Suppressor macrophage treated with lipopolysaccharide for 1 hour (primary cell): Measurements from ENCODE around the gene CTNNBIP1.

Experiments used
- DNase-seq, 3 donors: peaks; one replicate each; pipeline ENCODE4 v3.0.0-alpha.2; 2020 to 2022

Gene CTNNBIP1

DNA sequence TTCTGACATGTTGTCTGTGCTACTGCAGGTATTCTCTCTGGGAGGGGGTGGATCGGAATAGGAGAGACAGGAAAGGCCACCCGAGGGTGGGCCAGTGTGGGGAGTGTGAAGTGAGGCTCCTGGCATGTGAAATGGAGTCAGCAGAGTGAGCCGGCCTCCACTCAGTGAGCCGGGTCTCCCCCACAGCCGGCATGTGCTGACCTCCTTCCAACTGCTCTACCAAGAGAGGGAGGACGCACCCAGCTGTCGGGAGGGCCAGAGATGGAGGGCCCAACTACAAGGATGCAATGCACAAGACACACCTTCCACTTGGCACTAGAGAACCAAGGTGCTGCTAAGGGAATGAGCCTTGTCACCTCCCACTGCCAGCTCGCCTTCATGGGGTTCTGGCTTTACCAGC is 58.1 kb downstream of the CTNNBIP1 start:
- DNase-seq = no peak

DNA sequence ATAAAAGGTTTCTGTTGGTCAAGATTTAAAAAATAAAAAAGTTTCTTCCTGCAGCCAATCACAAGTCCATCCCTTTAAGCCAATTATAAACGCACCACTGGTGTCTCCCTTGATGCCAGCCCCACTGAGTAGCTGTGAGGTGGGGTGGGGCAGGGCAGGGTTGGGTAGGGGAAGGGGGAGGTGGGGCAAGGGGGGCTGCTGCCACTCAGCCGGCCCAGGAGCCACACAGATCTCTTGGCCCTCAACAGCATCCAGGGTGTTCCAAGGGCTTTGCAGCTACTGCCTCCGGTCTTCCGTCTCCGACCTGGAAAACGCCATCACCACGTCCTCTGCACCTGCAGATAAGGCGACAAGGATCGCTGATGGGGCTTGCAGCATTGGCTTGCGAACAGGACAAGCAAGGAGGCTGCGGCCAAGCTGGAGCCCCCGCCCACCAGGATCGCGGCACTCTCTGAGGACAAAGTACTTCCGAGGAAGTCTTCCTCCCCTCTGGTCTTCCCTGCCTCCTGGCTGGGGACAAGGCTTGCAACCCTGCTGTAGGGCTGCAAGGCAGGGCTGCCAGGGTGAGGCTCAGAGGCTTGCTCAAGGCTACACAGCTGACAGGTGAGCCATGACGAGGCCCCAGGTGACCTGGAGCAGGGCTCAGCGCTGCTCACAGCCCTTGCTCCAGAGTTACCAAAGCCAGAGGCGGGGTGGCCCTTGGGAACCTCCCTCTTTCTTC is 59.5 kb downstream of the CTNNBIP1 start:
- no peak for DNase-seq

DNA sequence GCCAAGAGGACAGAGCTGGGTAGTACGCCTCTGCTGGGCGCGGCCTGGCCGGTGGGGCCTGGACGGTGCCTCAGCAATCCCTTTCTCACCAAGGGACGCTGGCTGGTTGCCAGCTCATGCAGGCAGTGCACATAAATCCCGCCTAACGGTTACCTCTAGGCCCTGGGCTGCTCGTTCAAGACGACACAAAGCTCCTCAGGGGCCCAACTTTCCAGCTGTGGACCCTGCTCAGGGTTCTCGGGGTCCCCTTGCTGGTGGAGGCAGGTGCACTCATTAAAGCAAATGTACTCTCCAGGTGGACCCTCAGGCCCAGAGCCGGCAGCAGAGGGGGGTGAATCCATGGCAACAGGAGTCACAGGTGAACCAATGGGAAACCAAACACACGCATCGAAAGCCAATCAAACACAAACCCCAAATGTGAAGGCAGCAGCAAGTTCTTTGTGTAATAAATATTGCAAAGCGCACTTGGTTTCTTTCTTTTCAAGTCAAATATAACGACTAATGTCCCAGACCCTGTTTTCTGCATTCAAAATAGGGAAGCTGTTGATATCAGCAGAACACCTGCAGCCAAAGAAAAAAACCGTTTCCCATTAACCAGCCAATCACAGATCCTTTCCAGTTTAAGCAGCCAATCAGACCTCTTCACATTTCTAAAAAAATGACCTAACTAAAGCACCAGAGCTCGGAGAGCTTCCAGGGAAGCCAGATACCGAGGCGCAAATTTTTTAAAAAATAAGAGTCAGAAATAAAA is 60.2 kb downstream of the CTNNBIP1 start:
- no peak for DNase-seq

DNA sequence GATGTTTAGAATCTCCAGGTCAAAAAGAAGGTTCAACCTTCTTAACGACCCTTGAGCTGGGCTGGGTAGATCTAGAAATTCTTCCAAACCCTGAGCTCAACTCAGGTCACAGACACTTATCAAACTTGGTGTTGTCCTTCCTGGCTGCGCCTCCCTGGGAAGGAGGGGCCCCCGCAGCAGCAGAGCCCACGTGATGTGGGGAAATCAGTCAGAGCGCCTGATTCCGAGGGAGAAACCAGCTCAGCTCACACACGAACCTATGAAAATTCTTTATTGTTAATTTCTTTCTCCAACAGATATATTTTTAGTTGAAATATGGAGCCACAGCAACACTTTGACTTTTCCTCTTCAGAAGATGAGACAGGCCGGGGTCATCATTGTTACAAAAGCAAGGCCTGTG is 62.0 kb downstream of the CTNNBIP1 start:
- DNase-seq = peak; percentile 32 to 51 (median 47)

DNA sequence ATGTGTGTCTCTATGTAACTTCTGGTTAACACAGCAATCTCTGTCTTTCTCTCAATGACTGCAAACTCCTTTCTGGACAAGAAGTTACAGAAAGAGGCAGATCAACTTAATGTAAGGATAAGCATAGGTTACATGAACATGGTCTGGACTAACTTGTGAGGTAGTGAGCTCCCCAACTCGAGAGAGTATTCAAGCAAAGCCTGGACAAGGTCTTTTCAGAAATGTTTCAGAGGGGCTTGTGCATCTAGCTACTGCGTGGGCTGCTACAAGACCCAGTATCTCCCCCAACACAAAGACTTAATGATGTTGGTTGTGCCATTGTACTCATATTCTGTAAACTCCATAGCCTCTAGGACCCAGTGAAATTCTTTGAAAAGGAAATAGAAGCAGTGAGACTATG is 62.8 kb downstream of the CTNNBIP1 start:
- no peak for DNase-seq

DNA sequence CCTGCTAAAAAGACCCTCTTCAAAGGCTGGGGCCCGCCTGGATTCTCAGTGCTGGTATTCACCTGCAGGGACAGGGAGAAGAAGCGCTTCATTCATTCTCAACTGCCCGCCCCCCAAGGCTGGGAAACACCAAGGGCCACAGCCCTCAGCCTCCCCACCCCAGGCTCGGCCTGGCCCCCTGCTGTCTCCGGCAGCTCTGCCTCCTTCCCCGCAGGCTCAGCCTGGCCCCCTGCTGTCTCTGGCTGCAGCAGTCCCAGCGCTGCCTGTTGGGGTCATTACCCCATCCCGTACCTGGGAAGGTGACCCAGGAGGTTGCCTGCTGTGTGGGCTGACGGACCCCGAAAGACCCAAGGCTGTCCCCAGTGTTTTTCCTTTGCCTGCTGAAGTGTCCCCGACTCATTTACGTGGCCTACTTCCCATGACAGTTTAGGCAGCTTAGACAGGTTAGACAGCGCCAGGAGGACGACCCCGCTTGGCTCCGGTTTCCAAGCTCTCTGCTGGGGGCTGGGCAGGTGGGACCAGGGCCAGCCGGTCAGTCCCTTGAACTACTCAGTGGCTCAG is 63.4 kb downstream of the CTNNBIP1 start:
- DNase-seq = no peak

DNA sequence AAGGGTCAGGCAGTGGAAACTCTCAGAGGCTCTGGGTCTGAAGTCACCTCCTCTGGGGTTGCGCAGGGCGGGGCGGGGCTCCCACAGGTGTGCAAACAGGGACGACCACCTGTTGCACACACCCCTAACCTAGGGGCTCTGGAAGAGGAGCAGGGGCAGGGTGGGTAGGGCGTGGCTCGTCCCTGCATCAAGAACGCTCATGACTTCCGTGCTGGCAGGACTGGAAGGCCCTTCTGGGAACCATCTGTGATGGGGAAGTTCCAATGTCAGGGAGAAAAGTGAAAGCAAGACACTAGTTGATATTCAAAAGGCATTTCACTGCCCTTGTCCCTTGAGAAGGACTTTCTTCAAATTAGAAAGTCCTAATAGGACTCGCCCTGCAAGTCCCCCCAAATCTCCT is 64.2 kb downstream of the CTNNBIP1 start:
- peak; percentile 59 to 66 (median 61) for DNase-seq

DNA sequence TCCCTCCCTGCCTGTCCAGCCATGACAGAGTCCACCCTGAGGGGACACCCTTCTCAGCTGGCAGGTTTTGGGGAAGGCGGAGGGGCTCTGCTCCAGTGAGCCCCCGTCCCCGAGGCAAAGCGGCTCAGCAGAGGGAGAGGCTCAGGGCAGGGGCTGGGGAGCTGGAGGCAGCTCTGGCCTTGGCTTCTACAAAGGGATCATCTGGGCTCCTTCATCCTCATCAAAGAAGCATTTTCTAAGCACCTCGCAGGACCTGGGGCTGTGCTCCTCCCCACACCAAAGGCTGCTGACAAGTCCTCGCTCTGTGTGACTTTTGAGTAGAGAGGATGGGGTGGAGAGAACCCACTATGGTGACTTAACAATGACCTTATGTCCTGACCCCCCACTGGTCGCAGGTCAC is 65.3 kb downstream of the CTNNBIP1 start:
- no peak for DNase-seq

DNA sequence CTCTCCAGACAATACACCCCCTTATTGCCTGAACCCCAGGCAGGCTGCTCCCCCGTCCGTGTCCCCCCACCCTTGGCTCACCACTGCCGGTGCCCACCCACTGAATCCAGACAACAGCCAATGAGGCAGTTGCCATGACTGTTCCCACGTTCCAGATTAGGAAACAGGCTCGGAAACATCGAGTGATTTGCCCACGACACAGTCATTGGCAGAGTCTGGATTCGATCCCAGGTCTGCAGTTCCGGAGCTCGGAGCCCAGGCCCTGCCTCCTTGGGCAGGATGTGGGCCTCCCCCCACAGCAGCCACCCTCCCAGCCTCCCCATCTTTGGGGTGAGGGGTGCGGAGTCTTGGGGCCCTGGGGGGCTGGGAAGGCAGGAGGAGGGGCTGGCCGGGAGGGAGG is 66.0 kb downstream of the CTNNBIP1 start:
- DNase-seq = no peak

DNA sequence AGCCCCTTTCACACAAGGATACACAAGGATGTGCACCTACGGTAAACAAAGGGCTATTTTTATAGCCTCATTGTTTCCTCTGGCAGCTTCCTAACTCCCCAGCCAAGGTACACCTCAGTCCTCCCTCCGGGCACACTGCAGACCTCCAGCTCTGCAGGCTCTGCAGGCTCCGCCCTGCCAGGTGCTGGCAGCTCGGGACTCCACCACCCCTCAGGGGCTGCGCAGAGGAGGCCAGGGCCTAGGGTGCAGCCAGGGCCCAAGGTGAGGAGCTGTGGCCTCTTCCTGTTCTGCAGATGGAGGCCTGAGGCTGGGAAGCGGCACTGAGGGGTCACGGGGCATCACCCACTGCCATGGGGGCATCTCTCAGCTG is 66.5 kb downstream of the CTNNBIP1 start:
- DNase-seq = no peak

DNA sequence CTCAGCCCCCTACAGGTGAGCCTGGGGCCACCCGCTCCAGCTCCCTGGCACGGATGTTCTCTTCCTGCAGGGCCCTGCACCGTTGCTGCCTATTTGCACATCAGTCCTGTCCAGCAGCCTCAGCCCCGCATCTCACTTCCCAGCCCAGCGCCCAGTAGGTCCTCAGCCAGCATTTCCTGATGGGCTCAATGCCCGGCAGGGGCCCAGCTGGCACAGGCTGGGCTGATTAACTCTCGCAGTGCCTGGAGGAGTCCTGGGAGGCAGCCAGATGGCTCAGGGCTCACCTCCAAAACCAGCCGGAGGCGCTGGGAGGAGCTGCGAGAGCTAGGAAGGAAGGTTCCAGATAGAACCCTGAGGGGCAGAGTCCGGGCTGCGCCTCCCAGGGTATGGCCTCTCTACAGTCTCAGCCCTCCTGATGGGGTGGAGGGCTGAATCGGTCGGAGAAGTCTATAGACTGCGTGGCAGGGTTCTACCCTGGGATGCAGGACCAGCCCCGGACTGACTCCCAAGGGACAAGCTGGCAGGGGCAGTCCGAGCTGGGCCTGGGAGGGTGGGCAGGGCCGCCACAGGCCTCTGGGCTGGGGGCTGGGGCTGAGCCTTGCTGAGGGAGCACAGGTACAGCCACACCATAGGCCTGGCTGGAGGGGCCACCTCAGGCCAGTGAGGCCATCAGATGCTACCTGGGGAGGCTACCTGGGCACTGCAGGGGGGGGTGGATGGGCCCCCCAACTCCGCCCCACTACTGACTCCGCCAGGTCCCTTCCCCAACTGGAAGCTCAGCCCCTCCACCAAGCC is 67.1 kb downstream of the CTNNBIP1 start:
- DNase-seq = no peak

DNA sequence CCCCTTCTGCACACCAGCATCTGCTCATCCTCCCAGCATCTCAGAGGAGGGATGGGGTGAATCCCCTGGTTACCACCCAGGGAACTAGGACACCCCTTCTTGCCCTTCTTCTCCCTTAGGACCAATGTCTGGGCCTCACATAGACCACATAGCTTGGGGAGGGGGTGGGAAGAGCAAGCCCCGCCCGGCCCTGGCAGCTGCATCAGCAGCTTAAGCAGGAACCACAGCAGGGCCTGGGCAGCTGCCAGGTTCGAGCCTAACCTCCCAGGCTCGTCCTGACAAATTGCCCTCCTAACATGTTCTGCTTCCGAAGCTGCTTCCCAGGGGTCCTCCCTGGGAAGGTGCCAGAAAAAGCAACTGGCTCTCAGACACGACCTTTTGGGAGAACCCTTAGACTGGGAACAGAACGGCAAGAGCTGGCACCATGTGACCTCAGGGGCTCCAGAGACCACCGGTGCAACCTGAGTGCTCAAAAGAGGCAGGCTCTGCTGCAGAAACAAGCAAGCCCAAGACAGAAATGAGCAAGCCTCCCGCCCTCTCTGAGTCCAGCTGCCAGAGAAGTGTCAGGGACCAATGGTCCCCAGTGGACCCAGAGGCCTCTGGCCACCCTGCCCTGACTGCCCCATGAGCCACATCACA is 67.9 kb downstream of the CTNNBIP1 start:
- no peak for DNase-seq

DNA sequence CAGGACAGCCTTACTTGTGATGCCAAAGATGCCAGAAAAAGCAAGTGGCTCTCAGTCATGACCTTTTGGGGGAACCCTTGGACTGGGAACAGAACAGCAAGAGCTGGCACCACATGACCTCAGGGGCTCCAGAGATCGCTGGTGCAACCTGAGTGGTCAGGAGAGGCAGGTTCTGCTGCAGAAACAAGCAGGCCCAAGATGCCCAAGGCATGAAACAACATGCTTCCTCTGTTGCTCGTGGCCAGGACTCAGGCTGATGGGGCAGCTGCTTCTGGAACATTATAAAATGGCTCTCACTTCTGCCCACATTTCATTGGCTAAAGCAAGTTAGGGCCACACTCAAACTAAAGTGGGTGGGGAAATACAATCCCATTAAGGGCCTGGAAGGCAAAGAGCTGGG is 68.6 kb downstream of the CTNNBIP1 start:
- no peak for DNase-seq

DNA sequence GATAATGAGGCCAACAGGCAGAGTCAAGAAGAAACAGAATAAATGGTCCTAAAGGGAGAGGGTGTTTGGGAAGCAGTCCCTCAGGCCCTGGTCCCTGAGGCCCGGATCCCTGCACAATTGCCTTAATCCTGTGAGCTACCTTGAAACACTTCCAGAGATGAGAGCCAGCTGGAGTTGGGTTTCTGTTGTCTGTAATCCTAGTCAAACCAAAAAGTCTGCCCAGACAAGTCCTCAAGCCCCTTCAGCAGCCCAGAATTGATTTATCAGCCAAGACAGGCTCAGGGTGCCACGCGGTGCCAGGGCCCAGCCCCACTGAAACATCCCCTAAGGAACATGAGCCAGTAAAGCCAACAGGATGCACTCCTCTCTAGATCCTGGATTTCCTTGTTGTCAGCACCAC is 69.9 kb downstream of the CTNNBIP1 start:
- DNase-seq = no peak

DNA sequence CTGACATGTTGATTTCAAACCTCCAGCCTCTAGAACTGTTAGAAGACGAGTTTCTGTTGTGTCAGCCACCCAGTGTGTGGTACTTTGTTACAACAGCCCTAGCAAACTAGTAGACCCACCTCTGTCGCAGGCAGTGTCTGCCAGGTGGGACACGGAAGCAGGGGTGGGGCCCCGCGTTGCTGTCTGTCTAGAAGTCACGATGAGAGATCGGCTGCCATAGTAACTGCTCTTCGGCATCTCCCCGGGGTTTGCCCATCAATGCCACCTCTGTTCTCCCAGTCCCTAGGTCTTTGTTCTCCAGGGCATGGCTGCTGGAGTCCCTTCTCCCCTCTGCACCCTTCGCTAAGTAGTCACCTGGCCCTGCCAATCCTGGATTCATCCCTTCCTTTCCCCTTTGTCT is 71.1 kb downstream of the CTNNBIP1 start:
- no peak for DNase-seq

DNA sequence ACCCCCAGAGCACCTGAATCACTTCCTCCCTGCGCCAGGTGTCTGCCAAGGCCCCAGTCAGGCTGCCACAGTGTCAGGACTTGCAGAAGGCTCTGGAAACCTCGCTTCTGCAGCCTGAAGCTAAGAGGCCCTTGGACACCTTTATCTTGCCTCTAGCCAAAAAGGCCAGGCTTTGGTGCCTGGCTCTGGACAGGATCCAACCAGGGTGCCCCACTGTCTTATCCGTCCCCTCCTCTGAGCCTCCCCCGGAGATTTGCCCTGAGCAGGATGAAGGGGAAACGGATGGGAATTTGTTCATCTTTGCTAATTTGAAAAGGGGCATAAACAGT is 73.5 kb downstream of the CTNNBIP1 start:
- DNase-seq = no peak

DNA sequence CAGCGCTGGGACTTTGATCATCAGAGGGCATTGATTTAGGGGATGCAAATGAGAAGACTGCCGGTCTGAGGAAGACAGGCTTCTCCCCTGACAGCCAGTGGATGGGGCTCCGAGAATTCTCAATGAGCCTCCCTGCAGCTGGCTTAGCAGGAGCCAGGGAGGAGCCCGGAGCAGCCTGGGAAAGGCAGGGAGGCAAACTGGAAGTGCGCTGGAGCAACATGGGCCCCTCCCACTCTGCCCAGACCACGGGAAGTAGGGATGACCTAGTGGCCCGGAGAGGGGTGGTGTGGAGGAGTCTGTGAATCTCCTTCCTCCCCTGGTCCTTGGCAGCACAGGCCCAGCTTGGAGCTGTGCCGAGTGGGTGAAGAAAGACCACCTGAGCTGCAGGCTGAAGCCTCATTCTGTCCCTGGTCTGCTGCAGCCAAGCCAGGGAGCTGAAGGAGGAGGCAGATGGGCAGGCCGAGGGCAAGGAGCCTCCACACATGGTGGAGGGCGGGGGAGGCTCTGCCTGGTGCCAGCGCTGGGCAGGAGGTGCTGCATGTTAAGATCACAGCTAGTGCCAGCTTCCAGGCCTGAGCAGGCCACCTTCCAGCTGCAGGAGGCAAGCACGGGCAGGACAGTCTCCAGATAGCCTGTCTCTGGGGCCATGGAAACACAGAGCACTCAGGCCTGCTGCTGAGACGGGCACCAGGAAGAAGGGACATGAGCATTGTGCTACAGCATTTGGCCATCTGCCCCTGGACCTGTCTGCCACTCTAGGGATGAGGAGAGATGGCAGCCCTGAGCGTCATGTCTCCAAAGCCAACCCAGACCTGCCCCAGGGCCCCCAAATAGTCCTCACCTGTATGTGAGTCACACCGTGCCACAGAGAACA is 74.1 kb downstream of the CTNNBIP1 start:
- DNase-seq = no peak

DNA sequence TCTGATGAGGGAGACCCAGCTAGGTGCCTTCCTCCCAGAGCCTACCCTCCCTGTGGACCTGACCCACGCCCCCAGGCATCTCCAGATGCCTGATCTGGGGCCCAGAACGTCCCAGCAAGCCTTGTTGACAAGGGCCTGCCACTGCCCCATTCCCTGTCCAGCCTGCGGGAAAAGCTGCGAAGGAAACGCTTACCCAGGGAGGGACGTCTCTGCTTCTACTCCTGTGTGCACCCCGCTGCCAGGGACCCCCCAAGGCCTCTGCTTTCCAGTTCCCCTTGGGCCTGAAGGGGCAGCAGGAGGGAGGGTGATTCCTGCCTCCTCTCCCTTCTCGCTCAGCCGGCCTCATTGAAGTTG is 74.7 kb downstream of the CTNNBIP1 start:
- no peak for DNase-seq

DNA sequence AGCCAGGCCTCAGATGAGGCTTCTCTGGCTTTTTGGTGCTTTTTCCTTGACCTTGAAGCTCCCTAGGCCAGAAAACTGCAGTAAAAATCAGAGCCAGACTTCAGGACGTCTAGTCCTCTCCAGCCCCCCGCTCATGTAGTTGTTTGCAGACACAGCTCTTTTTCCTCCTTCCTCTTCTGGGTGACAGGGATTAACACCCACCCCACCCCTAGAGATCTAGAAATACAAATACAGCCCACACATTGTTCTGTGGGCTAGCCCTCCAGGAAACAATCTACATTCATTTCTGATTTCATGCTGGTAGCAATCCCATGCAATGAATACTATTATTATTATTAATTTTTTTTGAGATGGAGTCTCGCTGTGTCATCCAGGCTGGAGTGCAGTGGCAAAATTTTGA is 76.4 kb downstream of the CTNNBIP1 start:
- no peak for DNase-seq

DNA sequence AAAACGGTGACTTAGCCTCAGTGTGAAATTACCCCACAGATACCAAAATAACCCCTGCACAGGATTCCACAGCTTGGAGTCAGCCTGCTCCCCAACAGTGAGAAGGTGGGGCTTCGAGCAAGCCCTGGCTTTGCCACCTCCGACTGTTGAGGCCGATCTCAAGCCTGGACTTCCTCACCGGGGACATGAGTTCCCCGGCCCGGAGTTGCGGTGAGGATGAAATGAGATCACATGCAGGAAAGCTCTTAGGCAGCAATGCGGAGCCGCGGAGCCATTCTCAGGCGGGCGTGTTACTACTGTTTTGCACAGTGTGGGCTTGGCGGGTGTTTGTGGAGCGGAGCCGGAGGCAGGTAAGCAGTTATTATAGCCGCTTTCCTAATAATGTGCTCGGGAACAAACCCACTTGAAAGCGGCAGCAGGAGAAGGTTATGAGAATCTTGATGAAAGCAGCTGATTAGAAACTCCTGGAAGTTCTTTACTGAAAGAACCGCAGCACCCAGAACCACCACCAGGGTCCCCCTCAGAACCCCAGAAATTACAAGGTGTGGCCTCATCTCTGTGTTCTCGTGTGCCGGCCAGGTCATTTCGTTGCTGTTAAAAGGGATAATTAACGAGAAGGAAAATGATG is 82.4 kb downstream of the CTNNBIP1 start:
- DNase-seq = peak; percentile 41 to 61 (median 55)

DNA sequence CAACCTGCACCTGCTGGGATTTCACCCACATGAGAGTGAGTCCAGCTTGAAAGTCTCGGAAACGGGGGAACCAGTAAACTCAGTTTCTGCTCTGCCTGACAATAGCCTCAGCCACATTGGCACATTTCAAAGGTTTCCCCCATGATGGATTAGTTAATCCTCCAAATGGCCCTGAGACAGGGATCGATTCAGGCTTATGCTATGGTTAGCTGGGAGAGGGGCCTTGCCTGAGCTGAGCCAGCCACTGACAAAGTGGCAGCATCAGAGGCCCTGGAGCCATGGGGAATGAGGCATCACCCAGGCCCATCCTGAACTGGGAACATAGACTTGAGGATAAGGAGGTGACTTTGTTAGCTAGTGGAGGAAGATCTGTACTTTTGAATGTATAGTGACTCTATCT is 83.5 kb downstream of the CTNNBIP1 start:
- no peak for DNase-seq

DNA sequence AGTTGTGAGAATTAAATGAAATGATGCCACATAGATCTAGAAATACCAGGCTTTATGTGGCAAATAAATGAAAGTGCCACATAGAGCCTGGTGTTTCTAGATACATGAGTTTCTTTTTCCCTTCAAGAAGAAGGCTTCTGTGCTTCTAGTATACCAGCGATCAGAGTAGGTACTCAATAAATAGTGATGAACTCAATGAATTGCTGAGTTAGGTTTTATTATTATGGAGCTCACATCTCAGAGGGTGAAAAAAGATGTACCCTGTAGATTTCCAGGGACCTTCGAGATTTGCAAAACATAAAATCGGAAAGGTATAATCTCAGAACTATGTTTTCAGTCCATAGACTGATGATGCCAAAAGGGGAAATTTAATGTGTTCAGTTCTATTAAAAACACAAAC is 84.0 kb downstream of the CTNNBIP1 start:
- no peak for DNase-seq
